ENCODE results near the gene NR1H2.
"Not testable (repeated sequence)": the region's sequence is repeated elsewhere in the genome, so short reads cannot be mapped to it uniquely, and the experiment has no call there.

The NR1H2 gene

GRCh38 chr19:50329146-50329925 lies 46.9 kb upstream of the NR1H2 start, which contains the start of gene KCNC3:
Gene KCNC3, minus strand, starts transcription at chr19:50329377. Its CDS starts 295 bp downstream, at chr19:50329082.
- no peak for TF ChIP-seq TCF4 (CRISPR knock-in tag; IDR thresholded peaks at IDR 0.05; ENCODE audit: borderline replicate concordance)
- TF ChIP-seq SNAI2 (CRISPR knock-in tag; IDR thresholded peaks at IDR 0.05), result no peak
- TF ChIP-seq GLIS3 (CRISPR knock-in tag; IDR thresholded peaks at IDR 0.05), result no peak
- TF ChIP-seq BACH2 (CRISPR knock-in tag; IDR thresholded peaks at IDR 0.05; ENCODE audit: borderline replicate concordance), result no peak
- TF ChIP-seq, protein P1, sequence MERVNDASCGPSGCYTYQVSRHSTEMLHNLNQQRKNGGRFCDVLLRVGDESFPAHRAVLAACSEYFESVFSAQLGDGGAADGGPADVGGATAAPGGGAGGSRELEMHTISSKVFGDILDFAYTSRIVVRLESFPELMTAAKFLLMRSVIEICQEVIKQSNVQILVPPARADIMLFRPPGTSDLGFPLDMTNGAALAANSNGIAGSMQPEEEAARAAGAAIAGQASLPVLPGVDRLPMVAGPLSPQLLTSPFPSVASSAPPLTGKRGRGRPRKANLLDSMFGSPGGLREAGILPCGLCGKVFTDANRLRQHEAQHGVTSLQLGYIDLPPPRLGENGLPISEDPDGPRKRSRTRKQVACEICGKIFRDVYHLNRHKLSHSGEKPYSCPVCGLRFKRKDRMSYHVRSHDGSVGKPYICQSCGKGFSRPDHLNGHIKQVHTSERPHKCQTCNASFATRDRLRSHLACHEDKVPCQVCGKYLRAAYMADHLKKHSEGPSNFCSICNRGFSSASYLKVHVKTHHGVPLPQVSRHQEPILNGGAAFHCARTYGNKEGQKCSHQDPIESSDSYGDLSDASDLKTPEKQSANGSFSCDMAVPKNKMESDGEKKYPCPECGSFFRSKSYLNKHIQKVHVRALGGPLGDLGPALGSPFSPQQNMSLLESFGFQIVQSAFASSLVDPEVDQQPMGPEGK (CRISPR knock-in tag; IDR thresholded peaks at IDR 0.05; ENCODE audit: borderline replicate concordance), result no peak
- no peak for TF ChIP-seq ARNTL (CRISPR knock-in tag; IDR thresholded peaks at IDR 0.05; ENCODE audit: borderline replicate concordance, low read depth)
- no peak for TF ChIP-seq ZFP3 (CRISPR knock-in tag; IDR thresholded peaks at IDR 0.05)
- TF ChIP-seq PPARA (CRISPR knock-in tag; IDR thresholded peaks at IDR 0.05; ENCODE audit: borderline replicate concordance), result no peak
- no peak for TF ChIP-seq ESRRG (CRISPR knock-in tag; IDR thresholded peaks at IDR 0.05)
- TF ChIP-seq CREB5 (CRISPR knock-in tag; IDR thresholded peaks at IDR 0.05; ENCODE audit: low read depth), result no peak
- no peak for TF ChIP-seq POU6F1 (CRISPR knock-in tag; IDR thresholded peaks at IDR 0.05; ENCODE audit: borderline replicate concordance, low read depth)
- no peak for TF ChIP-seq OSR1 (CRISPR knock-in tag; IDR thresholded peaks at IDR 0.05)
- TF ChIP-seq ZFP30 (CRISPR knock-in tag; IDR thresholded peaks at IDR 0.05), result no peak
- TF ChIP-seq CSDC2 (CRISPR knock-in tag; IDR thresholded peaks at IDR 0.05), result no peak
- no peak for TF ChIP-seq ISL1 (CRISPR knock-in tag; IDR thresholded peaks at IDR 0.05)
- no peak for TF ChIP-seq RARB (CRISPR knock-in tag; IDR thresholded peaks at IDR 0.05)
- TF ChIP-seq ZNF8 (CRISPR knock-in tag; IDR thresholded peaks at IDR 0.05), result no peak
- no peak for TF ChIP-seq TOX (CRISPR knock-in tag; IDR thresholded peaks at IDR 0.05; ENCODE audit: borderline replicate concordance)
- TF ChIP-seq ZNF70 (CRISPR knock-in tag; IDR thresholded peaks at IDR 0.05), result no peak
- peak; percentile 81 for ATAC-seq

DNA sequence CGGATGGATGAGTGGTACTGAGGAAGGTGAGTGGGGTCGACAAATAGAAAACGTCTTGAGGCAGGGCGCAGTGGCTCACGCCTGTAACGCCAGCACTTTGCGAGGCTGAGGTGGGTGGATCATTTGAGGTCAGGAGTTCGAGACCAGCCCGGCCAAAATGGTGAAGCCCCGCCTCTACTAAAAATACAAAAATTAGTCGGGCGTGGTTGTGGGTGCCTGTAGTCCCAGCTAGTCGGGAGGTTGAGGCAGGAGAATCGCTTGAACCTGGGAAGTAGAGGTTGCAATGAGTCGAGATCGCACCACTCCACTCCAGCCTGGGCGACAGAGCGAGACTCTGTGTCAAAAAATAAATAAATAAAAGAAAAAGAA lies 46.3 kb upstream of the NR1H2 start:
- ATAC-seq, result not testable (repeated sequence)

DNA sequence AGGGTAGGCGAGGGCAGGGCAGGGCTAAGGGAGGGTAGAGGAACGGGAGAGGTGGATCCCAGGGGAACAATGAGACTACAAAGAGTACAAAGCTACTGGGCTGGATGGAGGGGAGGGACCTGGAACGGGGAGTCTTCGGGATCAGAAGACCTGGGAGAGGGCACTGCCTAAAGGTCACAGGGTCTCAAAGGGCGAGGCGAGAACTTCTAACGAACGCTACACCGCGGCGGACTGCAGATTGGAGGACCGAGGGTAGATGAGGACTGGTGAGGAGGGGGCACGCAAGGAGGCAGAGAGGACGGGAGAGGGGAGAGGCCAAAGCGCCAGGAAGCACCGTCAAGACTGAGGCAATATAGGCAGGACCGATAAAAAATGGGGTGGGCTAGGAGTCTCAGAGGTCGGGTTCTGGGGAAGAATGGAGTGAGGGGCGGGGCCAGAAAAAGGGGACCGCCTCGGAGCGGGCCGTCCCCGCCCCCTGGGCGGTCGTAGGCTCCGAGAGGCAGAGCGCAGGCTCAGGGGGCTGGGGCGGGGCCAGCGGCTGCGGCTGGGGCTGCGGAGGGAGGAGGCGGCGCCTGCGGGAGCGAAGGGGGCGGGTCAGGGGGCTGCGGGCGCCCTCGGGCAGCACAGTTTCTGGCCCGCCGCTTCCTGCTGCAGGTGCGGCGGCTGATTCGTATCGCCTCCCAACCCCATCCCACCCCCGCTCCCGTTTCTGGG lies 45.7 kb upstream of the NR1H2 start:
- peak; percentile 74 for ATAC-seq
- TF ChIP-seq GLIS3 (CRISPR knock-in tag; IDR thresholded peaks at IDR 0.05) (no peak), POU6F1 (CRISPR knock-in tag; IDR thresholded peaks at IDR 0.05; ENCODE audit: borderline replicate concordance, low read depth) (no peak), PPARA (CRISPR knock-in tag; IDR thresholded peaks at IDR 0.05; ENCODE audit: borderline replicate concordance) (no peak), TOX (CRISPR knock-in tag; IDR thresholded peaks at IDR 0.05; ENCODE audit: borderline replicate concordance) (no peak), CSDC2 (CRISPR knock-in tag; IDR thresholded peaks at IDR 0.05) (no peak), OSR1 (CRISPR knock-in tag; IDR thresholded peaks at IDR 0.05) (no peak), BACH2 (CRISPR knock-in tag; IDR thresholded peaks at IDR 0.05; ENCODE audit: borderline replicate concordance) (no peak), CREB5 (CRISPR knock-in tag; IDR thresholded peaks at IDR 0.05; ENCODE audit: low read depth) (no peak), ZFP30 (CRISPR knock-in tag; IDR thresholded peaks at IDR 0.05) (no peak), SNAI2 (CRISPR knock-in tag; IDR thresholded peaks at IDR 0.05) (no peak), ZFP3 (CRISPR knock-in tag; IDR thresholded peaks at IDR 0.05) (no peak), ISL1 (CRISPR knock-in tag; IDR thresholded peaks at IDR 0.05) (no peak), ARNTL (CRISPR knock-in tag; IDR thresholded peaks at IDR 0.05; ENCODE audit: borderline replicate concordance, low read depth) (no peak), ZC3H10 (CRISPR knock-in tag; IDR thresholded peaks at IDR 0.05) (no peak), ZNF70 (CRISPR knock-in tag; IDR thresholded peaks at IDR 0.05) (no peak), ESRRG (CRISPR knock-in tag; IDR thresholded peaks at IDR 0.05) (no peak), RARB (CRISPR knock-in tag; IDR thresholded peaks at IDR 0.05) (no peak), ZNF8 (CRISPR knock-in tag; IDR thresholded peaks at IDR 0.05) (no peak)
- TF ChIP-seq, protein P2, sequence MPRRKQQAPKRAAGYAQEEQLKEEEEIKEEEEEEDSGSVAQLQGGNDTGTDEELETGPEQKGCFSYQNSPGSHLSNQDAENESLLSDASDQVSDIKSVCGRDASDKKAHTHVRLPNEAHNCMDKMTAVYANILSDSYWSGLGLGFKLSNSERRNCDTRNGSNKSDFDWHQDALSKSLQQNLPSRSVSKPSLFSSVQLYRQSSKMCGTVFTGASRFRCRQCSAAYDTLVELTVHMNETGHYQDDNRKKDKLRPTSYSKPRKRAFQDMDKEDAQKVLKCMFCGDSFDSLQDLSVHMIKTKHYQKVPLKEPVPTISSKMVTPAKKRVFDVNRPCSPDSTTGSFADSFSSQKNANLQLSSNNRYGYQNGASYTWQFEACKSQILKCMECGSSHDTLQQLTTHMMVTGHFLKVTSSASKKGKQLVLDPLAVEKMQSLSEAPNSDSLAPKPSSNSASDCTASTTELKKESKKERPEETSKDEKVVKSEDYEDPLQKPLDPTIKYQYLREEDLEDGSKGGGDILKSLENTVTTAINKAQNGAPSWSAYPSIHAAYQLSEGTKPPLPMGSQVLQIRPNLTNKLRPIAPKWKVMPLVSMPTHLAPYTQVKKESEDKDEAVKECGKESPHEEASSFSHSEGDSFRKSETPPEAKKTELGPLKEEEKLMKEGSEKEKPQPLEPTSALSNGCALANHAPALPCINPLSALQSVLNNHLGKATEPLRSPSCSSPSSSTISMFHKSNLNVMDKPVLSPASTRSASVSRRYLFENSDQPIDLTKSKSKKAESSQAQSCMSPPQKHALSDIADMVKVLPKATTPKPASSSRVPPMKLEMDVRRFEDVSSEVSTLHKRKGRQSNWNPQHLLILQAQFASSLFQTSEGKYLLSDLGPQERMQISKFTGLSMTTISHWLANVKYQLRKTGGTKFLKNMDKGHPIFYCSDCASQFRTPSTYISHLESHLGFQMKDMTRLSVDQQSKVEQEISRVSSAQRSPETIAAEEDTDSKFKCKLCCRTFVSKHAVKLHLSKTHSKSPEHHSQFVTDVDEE (CRISPR knock-in tag; IDR thresholded peaks at IDR 0.05), result no peak
- TF ChIP-seq, protein P3, sequence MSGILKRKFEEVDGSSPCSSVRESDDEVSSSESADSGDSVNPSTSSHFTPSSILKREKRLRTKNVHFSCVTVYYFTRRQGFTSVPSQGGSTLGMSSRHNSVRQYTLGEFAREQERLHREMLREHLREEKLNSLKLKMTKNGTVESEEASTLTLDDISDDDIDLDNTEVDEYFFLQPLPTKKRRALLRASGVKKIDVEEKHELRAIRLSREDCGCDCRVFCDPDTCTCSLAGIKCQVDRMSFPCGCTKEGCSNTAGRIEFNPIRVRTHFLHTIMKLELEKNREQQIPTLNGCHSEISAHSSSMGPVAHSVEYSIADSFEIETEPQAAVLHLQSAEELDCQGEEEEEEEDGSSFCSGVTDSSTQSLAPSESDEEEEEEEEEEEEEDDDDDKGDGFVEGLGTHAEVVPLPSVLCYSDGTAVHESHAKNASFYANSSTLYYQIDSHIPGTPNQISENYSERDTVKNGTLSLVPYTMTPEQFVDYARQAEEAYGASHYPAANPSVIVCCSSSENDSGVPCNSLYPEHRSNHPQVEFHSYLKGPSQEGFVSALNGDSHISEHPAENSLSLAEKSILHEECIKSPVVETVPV (CRISPR knock-in tag; IDR thresholded peaks at IDR 0.05), result no peak

Measured in SK-N-SH treated with all-trans-retinoic acid at 6 μM for 48 hours (cell line).